GM23338 (cell line): ENCODE data around the gene DGAT2. TPM values are rescaled to one million over a fixed set of nuclear protein-coding genes. Genes with fewer than 3 reads are reported as not detected.

Experiments used
- ATAC-seq: fragments of 200-7000 bp; cut with Tn5 transposase; 3 replicates; pipeline ENCODE4 v1.9.1; 2020
- DNase-seq: peaks from one replicate; pipeline ENCODE4 v3.0.0-alpha.2; 2015; ENCODE audit warnings: low spot score
- H2AFZ ChIP-seq: fragments of 200-600 bp; sonication (generic); 2 replicates; pipeline ENCODE4 v1.8.0; 2016; ENCODE audit warnings: antibody characterized with exemption, mild to moderate bottlenecking, moderate library complexity
- H3F3A ChIP-seq: fragments of 200-600 bp; sonication (generic); replicated peaks from 2 replicates; pipeline ENCODE4 v1.8.0; 2017; ENCODE audit warnings: antibody characterized with exemption, mixed run types, low read depth
- H3K27ac ChIP-seq: fragments of 200-600 bp; sonication (generic); 2 replicates; pipeline ENCODE4 v1.6.1; 2016; ENCODE audit warnings: low read depth
- H3K27me3 ChIP-seq: fragments of 200-600 bp; sonication (generic); 2 replicates; pipeline ENCODE4 v1.8.0; 2016; ENCODE audit warnings: mild to moderate bottlenecking, mixed run types, moderate library complexity; ENCODE audit not compliant: insufficient read depth
- H3K36me3 ChIP-seq: fragments of 200-600 bp; sonication (generic); 2 replicates; pipeline ENCODE4 v1.8.0; 2016; ENCODE audit warnings: mild to moderate bottlenecking; ENCODE audit not compliant: insufficient read depth
- H3K4me1 ChIP-seq: fragments of 200-600 bp; sonication (generic); 2 replicates; pipeline ENCODE4 v1.8.0; 2016; ENCODE audit warnings: mild to moderate bottlenecking, moderate library complexity; ENCODE audit not compliant: insufficient read depth
- H3K4me2 ChIP-seq: fragments of 200-600 bp; sonication (generic); 2 replicates; pipeline ENCODE4 v1.7.1; 2017; ENCODE audit warnings: mixed run types
- H3K4me3 ChIP-seq: fragments of 200-600 bp; sonication (generic); 2 replicates; pipeline ENCODE4 v1.6.1; 2016; ENCODE audit warnings: mixed run types
- H3K79me2 ChIP-seq: fragments of 200-600 bp; sonication (generic); replicated peaks from 2 replicates; pipeline ENCODE4 v1.8.0; 2017; ENCODE audit warnings: mild to moderate bottlenecking; ENCODE audit not compliant: insufficient read depth
- H3K9me2 ChIP-seq: fragments of 200-600 bp; sonication (generic); 2 replicates; pipeline ENCODE4 v1.8.0; 2017; ENCODE audit not compliant: insufficient read depth
- H4K20me1 ChIP-seq: fragments of 200-600 bp; sonication (generic); replicated peaks from 2 replicates; pipeline ENCODE4 v1.8.0; 2017; ENCODE audit warnings: mild to moderate bottlenecking; ENCODE audit not compliant: insufficient read depth
- H3K27ac Mint-ChIP-seq: 2 replicates; pipeline ENCODE4 v1.8.0; 2020; ENCODE audit warnings: inconsistent platforms, mild to moderate bottlenecking, moderate library complexity, mixed read lengths
- H3K27me3 Mint-ChIP-seq: 3 replicates; pipeline ENCODE4 v1.8.0; 2022; ENCODE audit warnings: low read depth, mild to moderate bottlenecking, moderate library complexity, mixed read lengths, inconsistent platforms; ENCODE audit not compliant: insufficient read depth, poor library complexity
- H3K36me3 Mint-ChIP-seq: 3 replicates; pipeline ENCODE4 v1.8.0; 2021; ENCODE audit warnings: low read depth, mild to moderate bottlenecking, inconsistent platforms, moderate library complexity, mixed read lengths
- H3K4me1 Mint-ChIP-seq: 3 replicates; pipeline ENCODE4 v1.8.0; 2020; ENCODE audit warnings: mild to moderate bottlenecking, inconsistent platforms, mixed read lengths
- H3K4me3 Mint-ChIP-seq: 3 replicates; pipeline ENCODE4 v1.8.0; 2021; ENCODE audit warnings: moderate library complexity, mild to moderate bottlenecking, inconsistent platforms, mixed read lengths
- H3K9me3 Mint-ChIP-seq: 3 replicates; pipeline ENCODE4 v1.8.0; 2020; ENCODE audit warnings: moderate library complexity, mild to moderate bottlenecking, inconsistent platforms, mixed read lengths
- CREB1 ChIP-seq: fragments of 250-450 bp; sonication (Bioruptor Pico); IDR thresholded peaks from 2 replicates; pipeline ENCODE4 v1.5.0; 2020; ENCODE audit warnings: low read depth, mild to moderate bottlenecking, moderate library complexity
- EZH2phosphoT487 ChIP-seq: fragments of 200-600 bp; sonication (generic); IDR thresholded peaks from one replicate; pipeline ENCODE4 v1.8.1; 2018; ENCODE audit warnings: antibody characterized with exemption; ENCODE audit not compliant: unreplicated experiment
- JUNB ChIP-seq: IDR thresholded peaks from one replicate; pipeline ENCODE4 v1.6.1; 2016; ENCODE audit warnings: antibody characterized with exemption; ENCODE audit not compliant: unreplicated experiment
- NANOG ChIP-seq: IDR thresholded peaks from 2 replicates; pipeline ENCODE4 v1.6.1; 2016; ENCODE audit warnings: antibody characterized with exemption, borderline replicate concordance
- POLR2AphosphoS5 ChIP-seq: IDR thresholded peaks from 2 replicates; pipeline ENCODE4 v1.6.1; 2016; ENCODE audit warnings: antibody characterized with exemption, low read depth
- STAT1 ChIP-seq: IDR thresholded peaks from one replicate; pipeline ENCODE4 v1.6.1; 2016; ENCODE audit warnings: antibody characterized with exemption; ENCODE audit not compliant: unreplicated experiment
- ZNF114 ChIP-seq: fragments of 250-450 bp; sonication (Bioruptor Pico); IDR thresholded peaks from 2 replicates; pipeline ENCODE4 v1.5.0; 2020; ENCODE audit warnings: mild to moderate bottlenecking, moderate library complexity
- ZNF331 ChIP-seq: fragments of 250-450 bp; sonication (Bioruptor Pico); IDR thresholded peaks from 2 replicates; pipeline ENCODE4 v1.5.0; 2020; ENCODE audit warnings: low read depth, mild to moderate bottlenecking, moderate library complexity
- ZNF462 ChIP-seq: fragments of 250-450 bp; sonication (Bioruptor Pico); IDR thresholded peaks from 2 replicates; pipeline ENCODE4 v1.5.0; 2020; ENCODE audit warnings: mild to moderate bottlenecking, moderate library complexity
- polyA plus RNA-seq: library from polyadenylated mRNA; unstranded; fragments of >200 nt; fragmentation: Nextera tagmentation; extraction: Ambion mirVana; gene quantifications from 2 replicates; pipeline ENCODE4 v1.2.1, GENCODE V29; 2016
- total RNA-seq: library from RNA; depleted of rRNA; stranded (reverse); fragments of >200 nt; shearing (Covaris generic); gene quantifications from 2 replicates; pipeline ENCODE4 v1.2.3, GENCODE V29; 2014
- TF ChIP-seq, protein P1 (sequence below), 2 experiments: fragments of 200-600 bp in 1 of 2; sonication (generic) in 1 of 2; conservative IDR thresholded peaks; 2 replicates each; pipeline versions ENCODE4 v1.5.1 to v1.6.1; 2016 to 2017; ENCODE audit warnings: antibody characterized with exemption in 2 of 2, low read depth in 2 of 2, mild to moderate bottlenecking in 2 of 2, moderate library complexity in 1 of 2

DGAT2 gene
- total and polyA plus RNA-seq, 2 experiments from 2014 or later = 1.9 to 2.6 TPM

GRCh38 chr11:75802021-75802912, 33.7 kb downstream of the DGAT2 start (continued):
- no peak for TF ChIP-seq ZNF331 (CRISPR knock-in tag)
- no peak for TF ChIP-seq EZH2phosphoT487
- no peak for TF ChIP-seq POLR2AphosphoS5
- TF ChIP-seq ZNF462 = no peak
- no peak for TF ChIP-seq NANOG
- TF ChIP-seq ZNF114 (CRISPR knock-in tag) = no peak

- H3K27ac Mint-ChIP-seq = no peak overlapping the region
- Histone ChIP-seq H3K79me2 (no peaks in the 10 kb centered on the region), H3K27me3 (no peaks in the 10 kb centered on the region), H3K9me2 (no peaks in the 10 kb centered on the region), H4K20me1 (no peaks in the 10 kb centered on the region), H3K4me1 (no peaks in the 10 kb centered on the region), H3K36me3 (no peaks in the 10 kb centered on the region), H2AFZ (no peak overlapping the region), H3K27ac (no peak overlapping the region), H3K4me2 (no peak overlapping the region), H3K4me3 (no peak overlapping the region), H3F3A (no peaks in the 10 kb centered on the region)
- H3K4me3 Mint-ChIP-seq = no peak overlapping the region
- TF ChIP-seq JUNB (no peak), EZH2phosphoT487 (no peak), STAT1 (no peak), POLR2AphosphoS5 (no peak), ZNF114 (CRISPR knock-in tag) (no peak), ZNF331 (CRISPR knock-in tag) (no peak), CREB1 (no peak), NANOG (no peak)
- TF ChIP-seq, protein P1, sequence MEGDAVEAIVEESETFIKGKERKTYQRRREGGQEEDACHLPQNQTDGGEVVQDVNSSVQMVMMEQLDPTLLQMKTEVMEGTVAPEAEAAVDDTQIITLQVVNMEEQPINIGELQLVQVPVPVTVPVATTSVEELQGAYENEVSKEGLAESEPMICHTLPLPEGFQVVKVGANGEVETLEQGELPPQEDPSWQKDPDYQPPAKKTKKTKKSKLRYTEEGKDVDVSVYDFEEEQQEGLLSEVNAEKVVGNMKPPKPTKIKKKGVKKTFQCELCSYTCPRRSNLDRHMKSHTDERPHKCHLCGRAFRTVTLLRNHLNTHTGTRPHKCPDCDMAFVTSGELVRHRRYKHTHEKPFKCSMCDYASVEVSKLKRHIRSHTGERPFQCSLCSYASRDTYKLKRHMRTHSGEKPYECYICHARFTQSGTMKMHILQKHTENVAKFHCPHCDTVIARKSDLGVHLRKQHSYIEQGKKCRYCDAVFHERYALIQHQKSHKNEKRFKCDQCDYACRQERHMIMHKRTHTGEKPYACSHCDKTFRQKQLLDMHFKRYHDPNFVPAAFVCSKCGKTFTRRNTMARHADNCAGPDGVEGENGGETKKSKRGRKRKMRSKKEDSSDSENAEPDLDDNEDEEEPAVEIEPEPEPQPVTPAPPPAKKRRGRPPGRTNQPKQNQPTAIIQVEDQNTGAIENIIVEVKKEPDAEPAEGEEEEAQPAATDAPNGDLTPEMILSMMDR (conservative IDR thresholded peaks at IDR 0.05; ENCODE audit: low read depth in 2 of 2) = peak; percentile 84 to 96
- H3K27me3 Mint-ChIP-seq = peaks cover 3% of the 10 kb centered on the region
- no peaks in the 10 kb centered on the region for H3K36me3 Mint-ChIP-seq
- H3K9me3 Mint-ChIP-seq = no peaks in the 10 kb centered on the region
- ATAC-seq = peak; percentile 97
- H3K4me1 Mint-ChIP-seq = peaks cover 3% of the 10 kb centered on the region; the same call in 1 of the 3 replicates
- DNase-seq = peak; percentile 86
These were observed 34.6 kb downstream of the DGAT2 start for GRCh38 chr11:75802913-75803820.
